ENCODE results near the gene MRPL49.
A peak's percentile ranks its signal among the peaks of the same experiment; 100 is the strongest.
"Not testable (repeated sequence)": the region's sequence is repeated elsewhere in the genome, so short reads cannot be mapped to it uniquely, and the experiment has no call there.

The MRPL49 gene

GRCh38 chr11:65118097-65118837 lies 3.9 kb upstream of the MRPL49 start:
- H3K27ac ChIP-seq (ENCODE audit: low read depth in 2 of 2, low read length in 2 of 2): peak overlapping the region; percentile 6 to 90
- H3K36me3 ChIP-seq (ENCODE audit: control insufficient read depth in 2 of 2, insufficient read depth in 2 of 2, low read length in 2 of 2): peaks cover 21 to 30% of the 10 kb centered on the region in 2 donors
- peaks cover 33 to 34% of the 10 kb centered on the region in 2 donors for H3K4me1 ChIP-seq (ENCODE audit: control insufficient read depth in 2 of 2, insufficient read depth in 2 of 2, low read length in 2 of 2)
- H3K9ac ChIP-seq (ENCODE audit: low read depth in 1 of 2, low read length in 2 of 2): no peak overlapping the region
- H3K27me3 ChIP-seq (ENCODE audit: control insufficient read depth in 2 of 2, insufficient read depth in 2 of 2, low read length in 2 of 2): no peaks in the 10 kb centered on the region
- H3K9me3 ChIP-seq (ENCODE audit: control insufficient read depth in 2 of 2, low read length in 2 of 2): no peaks in the 10 kb centered on the region
- H3K4me3 ChIP-seq (ENCODE audit: low read length in 2 of 2): no peak overlapping the region

DNA sequence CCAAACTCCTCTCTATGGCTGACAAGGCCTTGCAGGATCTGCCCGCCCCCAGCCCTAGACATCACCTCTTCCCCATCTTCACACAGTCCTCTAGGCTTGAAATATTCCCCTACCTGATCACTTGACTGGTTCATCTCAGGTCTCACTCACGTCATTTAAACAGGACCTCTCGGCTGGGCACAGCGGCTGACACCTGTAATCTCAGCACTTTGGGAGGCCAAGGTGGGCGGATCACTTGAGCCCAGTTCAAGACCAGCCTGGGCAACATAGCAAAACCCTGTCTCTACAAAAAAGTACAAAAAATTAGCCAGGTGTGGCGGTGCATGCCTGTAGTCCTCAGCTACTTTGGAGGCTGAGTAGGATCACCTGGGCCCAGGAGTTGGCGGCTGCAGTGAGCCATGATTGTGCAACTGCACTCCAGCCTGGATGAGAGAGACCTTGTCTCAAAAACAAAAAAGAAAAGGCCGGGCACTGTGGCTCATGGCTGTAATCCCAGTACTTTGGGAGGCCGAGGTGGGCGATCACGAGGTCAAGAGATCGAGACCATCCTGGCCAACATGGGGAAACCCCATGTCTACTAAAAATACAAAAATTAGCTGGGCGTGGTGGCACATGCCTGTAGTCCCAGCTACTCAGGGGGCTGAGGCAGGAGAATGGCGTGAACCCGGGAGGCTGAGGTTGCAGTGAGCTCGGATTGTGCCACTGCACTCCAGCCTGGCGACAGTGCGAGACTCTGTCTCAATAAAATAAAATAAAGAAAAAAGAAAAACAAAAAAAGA lies 3.0 kb upstream of the MRPL49 start:
- H3K9ac ChIP-seq (ENCODE audit: low read depth in 1 of 2, low read length in 2 of 2); H3K27me3 ChIP-seq (ENCODE audit: control insufficient read depth in 2 of 2, insufficient read depth in 2 of 2, low read length in 2 of 2); H3K27ac ChIP-seq (ENCODE audit: low read depth in 2 of 2, low read length in 2 of 2); H3K4me3 ChIP-seq (ENCODE audit: low read length in 2 of 2); H3K9me3 ChIP-seq (ENCODE audit: control insufficient read depth in 2 of 2, low read length in 2 of 2): not testable (repeated sequence)
- H3K36me3 ChIP-seq (ENCODE audit: control insufficient read depth in 2 of 2, insufficient read depth in 2 of 2, low read length in 2 of 2): peaks cover 22 to 30% of the 10 kb centered on the region in 2 donors
- H3K4me1 ChIP-seq (ENCODE audit: control insufficient read depth in 2 of 2, insufficient read depth in 2 of 2, low read length in 2 of 2): peaks cover 29 to 30% of the 10 kb centered on the region in 2 donors

DNA sequence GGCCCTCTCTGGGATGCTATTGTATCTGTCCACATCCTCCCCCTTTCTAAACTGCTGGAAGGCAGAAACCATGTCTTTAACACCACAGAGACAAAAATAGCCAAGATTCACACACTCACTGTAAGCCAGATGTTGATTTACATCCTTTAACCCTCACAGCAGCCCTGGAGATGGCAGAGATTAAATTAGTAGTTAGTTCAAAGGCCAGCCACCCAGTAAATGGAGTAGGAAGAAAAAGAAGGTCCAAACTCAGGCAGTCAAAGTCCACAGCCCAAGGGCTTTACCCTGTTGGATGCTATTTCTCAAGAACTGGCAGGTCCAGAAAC lies 2.5 kb upstream of the MRPL49 start:
- no peaks in the 10 kb centered on the region for H3K9me3 ChIP-seq (ENCODE audit: control insufficient read depth in 2 of 2, low read length in 2 of 2)

DNA sequence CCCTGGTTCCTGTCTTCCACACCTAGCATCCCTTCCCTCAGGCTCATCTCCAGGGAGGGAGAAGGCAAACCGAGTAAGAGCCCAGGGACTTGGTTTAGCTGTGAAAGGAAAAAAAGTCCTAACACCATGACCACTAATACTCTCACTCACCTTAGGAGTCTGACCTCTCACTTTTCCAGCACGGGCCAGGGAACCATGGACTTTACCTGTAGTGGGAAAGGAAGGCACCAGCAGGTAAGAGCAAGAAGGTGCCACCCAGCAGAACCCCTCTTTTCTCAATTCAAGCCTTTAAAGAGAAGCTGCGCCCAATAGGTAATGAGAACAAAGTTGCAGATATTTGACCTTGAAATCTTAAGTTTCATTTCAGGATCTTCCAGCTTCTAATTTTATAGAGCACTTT lies 1.3 kb upstream of the MRPL49 start:
- H3K4me3 ChIP-seq (ENCODE audit: low read length in 2 of 2): peak overlapping the region; percentile 95 to 98
- H3K9me3 ChIP-seq (ENCODE audit: control insufficient read depth in 2 of 2, low read length in 2 of 2): no peaks in the 10 kb centered on the region
- H3K27ac ChIP-seq (ENCODE audit: low read depth in 2 of 2, low read length in 2 of 2): peak overlapping the region; percentile 90 to 94
- peaks cover 27% of the 10 kb centered on the region in 2 donors for H3K4me1 ChIP-seq (ENCODE audit: control insufficient read depth in 2 of 2, insufficient read depth in 2 of 2, low read length in 2 of 2)
- no peaks in the 10 kb centered on the region for H3K27me3 ChIP-seq (ENCODE audit: control insufficient read depth in 2 of 2, insufficient read depth in 2 of 2, low read length in 2 of 2)
- H3K36me3 ChIP-seq (ENCODE audit: control insufficient read depth in 2 of 2, insufficient read depth in 2 of 2, low read length in 2 of 2): peaks cover 37 to 38% of the 10 kb centered on the region in 2 donors
- H3K9ac ChIP-seq (ENCODE audit: low read depth in 1 of 2, low read length in 2 of 2): peak overlapping the region; percentile 85 to 98

More for the DNA sequence above, 2.5 kb upstream of the MRPL49 start:
- peaks cover 26 to 34% of the 10 kb centered on the region in 2 donors for H3K36me3 ChIP-seq (ENCODE audit: control insufficient read depth in 2 of 2, insufficient read depth in 2 of 2, low read length in 2 of 2)
- no peak overlapping the region for H3K4me3 ChIP-seq (ENCODE audit: low read length in 2 of 2)
- no peak overlapping the region for H3K9ac ChIP-seq (ENCODE audit: low read depth in 1 of 2, low read length in 2 of 2)
- no peak overlapping the region for H3K27ac ChIP-seq (ENCODE audit: low read depth in 2 of 2, low read length in 2 of 2)
- no peaks in the 10 kb centered on the region for H3K27me3 ChIP-seq (ENCODE audit: control insufficient read depth in 2 of 2, insufficient read depth in 2 of 2, low read length in 2 of 2)
- H3K4me1 ChIP-seq (ENCODE audit: control insufficient read depth in 2 of 2, insufficient read depth in 2 of 2, low read length in 2 of 2): peaks cover 29 to 30% of the 10 kb centered on the region in 2 donors

DNA sequence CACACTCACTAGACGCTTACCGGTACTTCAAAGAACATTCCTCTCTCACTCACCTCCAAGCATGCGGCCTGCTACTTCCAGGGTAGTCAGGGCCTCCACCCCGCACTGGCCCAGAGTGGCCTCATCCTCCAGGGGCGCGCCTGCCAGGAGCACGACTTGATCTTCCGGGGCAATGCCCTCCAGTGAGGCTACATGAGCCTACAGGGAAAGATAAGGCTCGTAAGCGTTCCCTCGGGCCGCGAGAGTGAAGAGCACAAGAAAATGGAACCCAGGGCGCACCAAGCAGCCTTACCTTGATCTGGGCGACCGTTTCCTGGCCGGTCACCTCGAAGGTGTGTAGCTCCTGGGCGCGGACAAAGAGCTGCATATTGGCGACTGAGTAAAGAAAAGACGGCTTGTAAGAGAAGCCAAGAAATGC lies 665 bp upstream of the MRPL49 start:
- Histone ChIP-seq H3K36me3 (ENCODE audit: control insufficient read depth in 2 of 2, insufficient read depth in 2 of 2, low read length in 2 of 2) (peaks cover 37 to 44% of the 10 kb centered on the region in 2 donors), H3K4me1 (ENCODE audit: control insufficient read depth in 2 of 2, insufficient read depth in 2 of 2, low read length in 2 of 2) (peaks cover 21% of the 10 kb centered on the region in 2 donors), H3K27me3 (ENCODE audit: control insufficient read depth in 2 of 2, insufficient read depth in 2 of 2, low read length in 2 of 2) (no peaks in the 10 kb centered on the region), H3K9ac (ENCODE audit: low read depth in 1 of 2, low read length in 2 of 2) (peak overlapping the region; percentile 85 to 98), H3K4me3 (ENCODE audit: low read length in 2 of 2) (peak overlapping the region; percentile 95 to 98), H3K9me3 (ENCODE audit: control insufficient read depth in 2 of 2, low read length in 2 of 2) (no peaks in the 10 kb centered on the region), H3K27ac (ENCODE audit: low read depth in 2 of 2, low read length in 2 of 2) (peak overlapping the region; percentile 90 to 94)

GRCh38 chr11:65124480-65125196 lies 2.5 kb downstream of the MRPL49 start:
- Histone ChIP-seq H3K4me1 (ENCODE audit: control insufficient read depth in 2 of 2, insufficient read depth in 2 of 2, low read length in 2 of 2) (peaks cover 15 to 16% of the 10 kb centered on the region in 2 donors), H3K36me3 (ENCODE audit: control insufficient read depth in 2 of 2, insufficient read depth in 2 of 2, low read length in 2 of 2) (peaks cover 52 to 66% of the 10 kb centered on the region in 2 donors), H3K27me3 (ENCODE audit: control insufficient read depth in 2 of 2, insufficient read depth in 2 of 2, low read length in 2 of 2) (no peaks in the 10 kb centered on the region), H3K27ac (ENCODE audit: low read depth in 2 of 2, low read length in 2 of 2) (no peak overlapping the region), H3K9me3 (ENCODE audit: control insufficient read depth in 2 of 2, low read length in 2 of 2) (no peaks in the 10 kb centered on the region), H3K4me3 (ENCODE audit: low read length in 2 of 2) (no peak overlapping the region), H3K9ac (ENCODE audit: low read depth in 1 of 2, low read length in 2 of 2) (no peak overlapping the region)

DNA sequence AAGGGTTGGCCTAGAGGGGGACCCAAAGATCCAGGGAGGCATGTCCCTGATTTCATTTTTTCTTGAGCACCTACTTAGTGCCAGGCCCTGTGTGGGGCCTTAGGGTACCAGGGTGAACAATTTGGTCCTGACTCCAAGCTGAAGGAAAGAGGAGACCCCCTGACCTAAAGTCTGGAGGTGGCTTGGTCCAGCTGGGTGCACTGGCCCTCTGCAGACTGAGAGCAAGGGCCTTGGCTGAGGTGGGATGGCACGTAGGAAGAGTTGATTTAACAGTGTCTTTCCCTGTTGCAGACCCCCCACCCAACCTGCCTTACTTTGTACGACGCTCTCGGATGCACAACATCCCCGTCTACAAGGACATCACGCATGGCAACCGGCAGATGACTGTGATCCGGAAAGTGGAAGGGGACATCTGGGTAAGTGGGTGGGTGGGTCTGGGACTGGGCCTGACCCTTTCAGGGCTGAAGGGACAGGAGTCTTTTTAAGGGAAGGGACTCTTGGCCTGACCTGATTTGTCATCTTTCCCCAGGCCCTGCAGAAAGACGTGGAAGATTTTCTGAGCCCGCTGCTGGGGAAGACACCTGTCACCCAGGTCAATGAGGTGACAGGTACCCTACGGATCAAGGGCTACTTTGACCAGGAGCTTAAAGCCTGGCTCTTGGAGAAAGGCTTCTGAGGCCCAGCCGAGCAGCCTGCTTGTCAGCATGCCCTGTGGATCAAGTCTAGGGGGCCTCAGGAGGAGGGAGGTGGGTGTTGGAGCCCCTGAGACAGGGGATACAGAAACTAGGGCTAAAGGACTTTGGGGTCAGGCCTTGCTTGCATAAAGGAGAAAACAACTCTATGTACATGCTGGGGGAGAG lies 3.3 kb downstream of the MRPL49 start:
- H3K9me3 ChIP-seq (ENCODE audit: control insufficient read depth in 2 of 2, low read length in 2 of 2): no peaks in the 10 kb centered on the region
- H3K27ac ChIP-seq (ENCODE audit: low read depth in 2 of 2, low read length in 2 of 2): no peak overlapping the region
- H3K36me3 ChIP-seq (ENCODE audit: control insufficient read depth in 2 of 2, insufficient read depth in 2 of 2, low read length in 2 of 2): peaks cover 52 to 66% of the 10 kb centered on the region in 2 donors
- no peak overlapping the region for H3K9ac ChIP-seq (ENCODE audit: low read depth in 1 of 2, low read length in 2 of 2)
- H3K4me1 ChIP-seq (ENCODE audit: control insufficient read depth in 2 of 2, insufficient read depth in 2 of 2, low read length in 2 of 2): peaks cover 15 to 16% of the 10 kb centered on the region in 2 donors
- H3K4me3 ChIP-seq (ENCODE audit: low read length in 2 of 2): no peak overlapping the region
- H3K27me3 ChIP-seq (ENCODE audit: control insufficient read depth in 2 of 2, insufficient read depth in 2 of 2, low read length in 2 of 2): no peaks in the 10 kb centered on the region

GRCh38 chr11:65126624-65127274 lies 4.6 kb downstream of the MRPL49 start:
- Histone ChIP-seq H3K9me3 (ENCODE audit: control insufficient read depth in 2 of 2, low read length in 2 of 2) (no peaks in the 10 kb centered on the region), H3K4me3 (ENCODE audit: low read length in 2 of 2) (no peak overlapping the region), H3K9ac (ENCODE audit: low read depth in 1 of 2, low read length in 2 of 2) (no peak overlapping the region), H3K4me1 (ENCODE audit: control insufficient read depth in 2 of 2, insufficient read depth in 2 of 2, low read length in 2 of 2) (peaks cover 5 to 6% of the 10 kb centered on the region in 2 donors), H3K27ac (ENCODE audit: low read depth in 2 of 2, low read length in 2 of 2) (no peak overlapping the region), H3K36me3 (ENCODE audit: control insufficient read depth in 2 of 2, insufficient read depth in 2 of 2, low read length in 2 of 2) (peaks cover 61 to 74% of the 10 kb centered on the region in 2 donors), H3K27me3 (ENCODE audit: control insufficient read depth in 2 of 2, insufficient read depth in 2 of 2, low read length in 2 of 2) (no peaks in the 10 kb centered on the region)

- H3K36me3 ChIP-seq (ENCODE audit: control insufficient read depth in 2 of 2, insufficient read depth in 2 of 2, low read length in 2 of 2): peaks cover 69 to 82% of the 10 kb centered on the region in 2 donors
Observed at GRCh38 chr11:65127473-65128181, 5.5 kb downstream of the MRPL49 start.

More at GRCh38 chr11:65127473-65128181, 5.5 kb downstream of the MRPL49 start:
- no peaks in the 10 kb centered on the region for H3K9me3 ChIP-seq (ENCODE audit: control insufficient read depth in 2 of 2, low read length in 2 of 2)
- no peaks in the 10 kb centered on the region for H3K27me3 ChIP-seq (ENCODE audit: control insufficient read depth in 2 of 2, insufficient read depth in 2 of 2, low read length in 2 of 2)
- H3K9ac ChIP-seq (ENCODE audit: low read depth in 1 of 2, low read length in 2 of 2): no peak overlapping the region
- H3K4me1 ChIP-seq (ENCODE audit: control insufficient read depth in 2 of 2, insufficient read depth in 2 of 2, low read length in 2 of 2): peaks cover 8 to 9% of the 10 kb centered on the region in 2 donors
- no peak overlapping the region for H3K27ac ChIP-seq (ENCODE audit: low read depth in 2 of 2, low read length in 2 of 2)
- no peak overlapping the region for H3K4me3 ChIP-seq (ENCODE audit: low read length in 2 of 2)
